Measurements from ENCODE around the gene CFAP44. TPM values are rescaled to one million over a fixed set of nuclear protein-coding genes. Genes with fewer than 3 reads are reported as not detected.

The CFAP44 gene
- total RNA-seq, 1 experiment from 2014 or later = 3.7 TPM

- H4K20me1 ChIP-seq (ENCODE audit: control insufficient read depth, insufficient read depth, insufficient read length) = no peaks in the 10 kb centered on the region
- H3K18ac ChIP-seq (ENCODE audit: insufficient read length, low read depth, low read length) = no peak overlapping the region
- no peak overlapping the region for H3K23ac ChIP-seq (ENCODE audit: insufficient read length, low read depth, low read length)
- no peak overlapping the region for H2BK20ac ChIP-seq (ENCODE audit: low read depth, low read length, poor library complexity, severe bottlenecking)
- no peaks in the 10 kb centered on the region for H3K9me3 ChIP-seq (ENCODE audit: control insufficient read depth, low read depth, low read length)
- TF ChIP-seq CTCF (conservative IDR thresholded peaks at IDR 0.05) = no peak
- H4K8ac ChIP-seq (replicated peaks; ENCODE audit: insufficient read length, low read depth, low read length) = no peak overlapping the region
- no peak overlapping the region for H3K9ac ChIP-seq (ENCODE audit: extremely low read depth, insufficient read length, low read length)
- H2BK15ac ChIP-seq (ENCODE audit: low read depth, low read length) = no peak overlapping the region
- no peak overlapping the region for H4K5ac ChIP-seq (ENCODE audit: insufficient read length, low read depth, low read length)
- H3K79me2 ChIP-seq (ENCODE audit: insufficient read depth, low read length) = no peaks in the 10 kb centered on the region
- H3K4me2 ChIP-seq (ENCODE audit: insufficient read depth, insufficient read length, low read length) = no peak overlapping the region
- no peak overlapping the region for H3K27ac Mint-ChIP-seq
- DNase-seq = no peak
- no peak overlapping the region for H2BK5ac ChIP-seq (ENCODE audit: insufficient read length, low read length)
- H3K9me3 Mint-ChIP-seq = peaks cover 1 to 2% of the 10 kb centered on the region in 2 experiments; a peak in 3 of 5 replicates
- no peak overlapping the region for H3T11ph ChIP-seq (ENCODE audit: low read length)
- no peak overlapping the region for H3K56ac ChIP-seq (ENCODE audit: insufficient read length, low read depth, low read length)
- H4K91ac ChIP-seq (ENCODE audit: insufficient read length, low read depth, low read length) = no peak overlapping the region
- no CpG with 5 or more reads among the region's 3 CpGs for WGBS (ENCODE audit: extremely low coverage, insufficient read length, low lambda C conversion rate)
- no peaks in the 10 kb centered on the region for H3K4me1 ChIP-seq (ENCODE audit: insufficient read depth, low read length)
- peaks cover under 1% of the 10 kb centered on the region; the same call in 1 of the 2 replicates for H3K27me3 Mint-ChIP-seq (ENCODE audit: low read depth)
- H3K14ac ChIP-seq (ENCODE audit: insufficient read depth, low read length) = no peak overlapping the region
- H3K79me1 ChIP-seq (ENCODE audit: insufficient read depth, low read depth, low read length, poor library complexity, severe bottlenecking) = no peaks in the 10 kb centered on the region
- no peak overlapping the region for H3K4ac ChIP-seq (ENCODE audit: low read depth, low read length)
- H2AFZ ChIP-seq (ENCODE audit: low read length) = no peak overlapping the region
- no peak overlapping the region for H2BK12ac ChIP-seq (ENCODE audit: insufficient read length, low read depth, low read length)
- peaks cover 2 to 11% (median 3%) of the 10 kb centered on the region in 3 experiments; a peak in 6 of 7 replicates for H3K36me3 Mint-ChIP-seq (ENCODE audit: insufficient read depth in 1 of 3, low read depth in 3 of 3)
- no peak overlapping the region for H3K4me3 Mint-ChIP-seq
- no peaks in the 10 kb centered on the region for H3K23me2 ChIP-seq (ENCODE audit: insufficient read length, low read depth, low read length, poor library complexity, severe bottlenecking)
- H3K27me3 ChIP-seq (ENCODE audit: insufficient read depth, low read length) = no peaks in the 10 kb centered on the region
- no peak overlapping the region for H2BK120ac ChIP-seq (ENCODE audit: low read depth, low read length, poor library complexity, severe bottlenecking)
- H3K4me1 Mint-ChIP-seq = no peaks in the 10 kb centered on the region
- no peak overlapping the region for H3K27ac ChIP-seq (ENCODE audit: insufficient read length, low read depth, low read length)
- H2AK5ac ChIP-seq (ENCODE audit: insufficient read length, low read length) = no peak overlapping the region
These were observed 20.2 kb downstream of the CFAP44 start for GRCh38 chr3:113421082-113421481.

Data from H9 (cell line).